ENCODE data around the gene GOLGA6L6.
"Not testable (repeated sequence)": the region's sequence is repeated elsewhere in the genome, so short reads cannot be mapped to it uniquely, and the experiment has no call there.

Gene GOLGA6L6, protein sequence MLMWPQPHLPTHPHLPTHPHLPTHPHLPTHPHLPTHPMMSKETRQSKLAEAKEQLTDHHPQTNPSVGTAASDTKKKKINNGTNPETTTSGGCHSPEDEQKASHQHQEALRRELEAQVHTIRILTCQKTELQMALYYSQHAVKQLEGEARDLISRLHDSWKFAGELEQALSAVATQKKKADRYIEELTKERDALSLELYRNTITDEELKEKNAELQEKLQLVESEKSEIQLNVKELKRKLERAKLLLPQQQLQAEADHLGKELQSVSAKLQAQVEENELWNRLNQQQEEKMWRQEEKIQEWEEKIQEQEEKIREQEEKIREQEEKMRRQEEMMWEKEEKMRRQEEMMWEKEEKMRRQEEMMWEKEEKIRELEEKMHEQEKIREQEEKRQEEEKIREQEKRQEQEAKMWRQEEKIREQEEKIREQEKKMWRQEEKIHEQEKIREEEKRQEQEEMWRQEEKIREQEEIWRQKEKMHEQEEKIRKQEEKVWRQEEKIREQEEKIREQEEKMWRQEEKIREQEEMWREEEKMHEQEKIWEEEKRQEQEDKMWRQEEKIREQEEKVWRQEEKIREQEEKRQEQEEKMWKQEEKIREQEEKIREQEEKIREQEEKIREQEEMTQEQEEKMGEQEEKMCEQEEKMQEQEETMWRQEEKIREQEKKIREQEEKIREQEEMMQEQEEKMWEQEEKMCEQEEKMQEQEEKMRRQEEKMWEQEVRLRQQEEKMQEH

DNA sequence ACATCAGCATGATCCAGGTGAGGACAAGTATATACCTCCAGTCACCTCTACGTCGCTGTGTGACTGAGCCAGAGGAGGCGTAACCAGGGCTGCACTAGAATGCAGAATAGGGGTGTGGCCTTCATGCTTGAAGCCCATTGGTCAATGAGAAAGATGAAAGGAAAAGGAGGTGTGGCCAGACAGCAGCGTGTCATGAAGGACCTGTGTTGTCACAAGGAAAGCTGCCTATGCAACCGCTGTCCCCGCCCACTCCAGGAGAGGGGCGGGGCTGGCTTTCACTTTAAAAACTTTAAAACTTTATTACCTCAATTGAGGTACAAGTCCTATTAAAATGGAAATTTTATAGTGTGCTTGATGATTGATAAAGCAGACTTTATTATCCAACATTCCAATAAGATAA lies at the start of gene GOLGA6L6:
Gene GOLGA6L6 (minus strand): TSS at position 101 of the 400 bp plus-strand sequence. CDS start 91 bp downstream, at position 10.
- not testable (repeated sequence) for H3K4me3 ChIP-seq (ENCODE audit: low read depth, low read length)

DNA sequence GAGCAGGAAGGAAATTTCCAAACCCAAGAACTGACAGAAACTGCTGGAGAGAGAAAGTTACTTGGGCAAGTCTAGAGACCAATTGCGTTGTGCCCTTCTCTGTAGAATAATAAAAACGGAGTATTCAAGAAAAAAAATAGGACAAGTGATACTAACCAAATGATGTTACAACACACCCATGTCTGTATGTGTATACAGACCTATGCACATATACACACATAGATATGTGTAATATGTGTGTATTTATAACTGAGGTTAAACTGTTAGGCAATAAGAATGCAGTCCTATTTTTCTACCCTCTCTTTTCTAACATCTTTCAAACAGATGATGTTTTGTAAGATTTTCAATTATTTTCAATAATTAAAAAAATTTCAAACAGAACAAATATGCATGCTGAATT lies 48.5 kb upstream of the GOLGA6L6 start:
- not testable (repeated sequence) for H3K4me3 ChIP-seq (ENCODE audit: low read depth, low read length)

DNA sequence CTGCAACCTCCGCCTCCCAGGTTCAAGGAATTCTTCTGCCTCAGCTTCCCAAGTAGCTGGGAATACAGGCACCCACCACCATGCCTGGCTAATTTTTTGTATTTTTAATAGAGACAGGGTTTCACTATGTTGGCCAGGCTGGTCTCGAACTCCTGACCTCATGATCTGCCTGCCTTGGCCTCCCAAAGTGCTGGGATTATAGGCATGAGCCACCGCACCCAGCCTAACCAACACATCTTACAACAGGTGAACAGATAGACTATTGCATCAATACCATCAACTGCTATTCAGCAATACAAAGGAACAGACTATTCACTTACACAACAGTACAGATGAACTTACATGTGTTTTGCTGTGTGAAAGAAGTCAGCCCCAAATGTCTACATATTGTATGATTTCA lies 45.2 kb upstream of the GOLGA6L6 start:
- H3K4me3 ChIP-seq (ENCODE audit: low read depth, low read length): not testable (repeated sequence)

DNA sequence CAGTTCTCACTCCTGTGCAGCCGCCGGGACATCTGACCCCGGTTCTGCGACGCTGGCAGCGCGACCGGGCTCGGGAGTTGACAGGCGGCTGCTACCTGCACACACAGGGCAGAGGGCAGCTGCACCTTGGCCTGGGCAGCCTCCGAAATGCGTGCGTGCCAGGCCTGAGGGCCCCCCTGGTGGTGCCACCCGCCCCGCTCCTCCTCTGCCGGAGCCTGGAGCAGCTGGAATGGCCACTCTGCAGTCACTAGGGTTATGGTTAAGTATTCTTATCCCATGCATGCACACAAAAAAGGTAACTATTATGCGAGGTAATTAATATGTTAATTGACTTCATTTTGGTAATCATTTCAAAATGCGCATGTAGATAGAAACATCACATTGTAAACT lies 41.1 kb upstream of the GOLGA6L6 start:
- not testable (repeated sequence) for H3K4me3 ChIP-seq (ENCODE audit: low read depth, low read length)

DNA sequence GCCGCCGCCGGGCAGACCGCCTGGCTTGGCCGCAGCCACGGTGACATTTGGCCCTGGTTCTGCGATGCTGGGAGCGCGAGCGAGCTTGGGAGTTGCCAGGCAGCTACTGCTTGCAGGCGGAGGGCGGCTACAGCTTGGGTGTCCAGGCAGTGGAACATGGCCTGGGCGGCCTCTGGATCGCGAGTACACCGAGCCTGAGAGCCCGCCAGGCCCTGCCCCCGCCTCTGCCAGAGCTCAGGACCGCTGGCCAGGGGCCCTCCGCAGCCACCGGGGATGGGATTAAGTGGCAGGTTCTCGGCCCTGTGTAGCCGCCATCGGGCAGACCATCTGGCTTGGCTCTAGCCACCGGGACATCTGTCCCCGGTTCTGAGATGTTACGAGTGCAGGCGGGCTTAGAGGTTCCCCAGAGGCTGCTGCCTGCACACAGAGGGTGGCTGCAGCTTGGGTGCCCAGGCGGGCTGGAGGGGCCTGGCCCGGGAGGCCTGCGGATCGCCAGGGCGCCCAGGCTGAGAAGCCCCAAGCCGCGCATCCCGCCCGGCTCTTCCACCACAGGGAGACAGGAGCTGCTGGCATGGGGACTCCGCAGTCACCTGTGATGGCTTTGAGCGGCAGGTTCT lies 40.6 kb upstream of the GOLGA6L6 start:
- not testable (repeated sequence) for H3K4me3 ChIP-seq (ENCODE audit: low read depth, low read length)

DNA sequence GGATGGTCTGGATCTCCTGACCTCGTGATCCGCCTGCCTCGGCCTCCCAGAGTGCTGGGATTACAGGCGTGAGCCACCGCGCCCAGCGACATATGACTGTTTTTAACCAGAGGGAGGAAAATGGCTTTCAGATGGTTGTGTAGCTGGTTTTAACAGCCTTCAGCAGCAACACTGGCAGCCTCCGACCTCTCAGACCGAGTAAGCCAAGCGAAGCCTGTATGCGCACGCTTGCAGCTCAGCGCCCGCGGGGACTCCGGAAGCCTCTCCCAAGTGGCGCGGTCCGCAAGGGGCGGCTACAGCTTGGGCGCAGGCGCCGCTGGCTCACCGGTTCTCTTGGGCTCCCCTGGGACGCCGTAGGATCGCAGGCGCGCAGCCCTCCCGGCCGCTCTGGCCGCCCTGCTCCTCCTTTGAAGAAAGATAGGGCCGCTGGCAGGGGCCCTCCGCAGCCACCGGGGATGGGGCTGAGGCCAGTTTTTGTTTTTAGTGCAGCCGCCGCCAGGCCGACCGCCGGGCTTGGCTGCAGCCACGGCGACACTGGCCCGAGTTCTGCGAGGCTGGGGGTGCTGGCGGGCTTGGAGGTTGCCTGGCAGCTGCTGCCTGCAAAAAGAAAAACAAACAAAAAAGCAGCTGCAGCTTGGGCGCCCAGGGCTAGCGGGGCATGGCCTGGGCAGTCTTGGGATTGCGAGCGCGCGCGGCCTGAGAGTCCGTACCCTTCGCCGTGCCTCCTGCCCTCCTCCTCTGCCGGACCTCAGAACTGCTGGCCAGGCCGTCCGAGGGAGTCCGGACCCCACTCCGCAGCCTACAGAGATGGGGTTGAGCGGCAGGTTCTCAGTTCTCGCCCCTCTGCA lies 39.9 kb upstream of the GOLGA6L6 start:
- H3K4me3 ChIP-seq (ENCODE audit: low read depth, low read length): not testable (repeated sequence)

DNA sequence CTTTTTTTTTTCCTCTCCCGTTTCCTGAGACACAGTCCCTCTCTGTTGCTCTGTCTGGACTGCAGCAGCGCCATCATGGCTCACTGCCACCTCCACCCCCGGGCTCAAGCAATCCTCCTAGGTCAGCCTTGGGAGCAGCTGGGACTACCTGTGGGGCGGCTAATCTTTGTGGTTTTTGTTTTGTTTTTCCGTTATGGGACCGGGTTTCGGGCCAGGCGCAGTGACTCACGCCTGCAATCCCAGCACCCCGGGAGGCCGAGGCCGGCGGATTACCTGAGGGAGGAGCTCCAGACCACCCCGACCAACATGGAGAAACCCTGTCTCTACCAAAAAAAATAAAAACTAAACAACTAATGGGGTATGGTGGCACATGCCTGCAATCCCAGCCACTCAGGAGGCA lies 38.1 kb upstream of the GOLGA6L6 start:
- H3K4me3 ChIP-seq (ENCODE audit: low read depth, low read length): not testable (repeated sequence)

DNA sequence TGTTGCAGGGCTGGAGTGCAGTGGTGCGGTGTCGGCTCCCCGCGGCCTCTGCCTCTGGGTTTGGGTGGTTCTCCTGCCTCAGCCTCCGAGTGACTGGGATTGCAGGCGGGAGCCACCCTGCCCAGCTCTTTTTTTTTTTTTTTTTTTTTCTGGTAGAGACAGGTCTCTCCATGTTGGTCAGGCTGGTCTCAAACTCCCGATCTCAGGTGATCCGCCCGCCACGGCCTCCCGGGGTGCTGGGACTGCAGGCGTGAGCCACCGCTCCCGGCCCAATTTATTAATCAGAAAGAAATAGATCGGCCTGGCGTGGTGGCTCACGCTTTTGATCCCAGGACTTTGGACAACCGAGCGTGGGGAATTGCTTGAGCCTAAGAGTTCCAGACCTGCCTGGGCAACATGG lies 9.7 kb upstream of the GOLGA6L6 start:
- not testable (repeated sequence) for H3K4me3 ChIP-seq (ENCODE audit: low read depth, low read length)

DNA sequence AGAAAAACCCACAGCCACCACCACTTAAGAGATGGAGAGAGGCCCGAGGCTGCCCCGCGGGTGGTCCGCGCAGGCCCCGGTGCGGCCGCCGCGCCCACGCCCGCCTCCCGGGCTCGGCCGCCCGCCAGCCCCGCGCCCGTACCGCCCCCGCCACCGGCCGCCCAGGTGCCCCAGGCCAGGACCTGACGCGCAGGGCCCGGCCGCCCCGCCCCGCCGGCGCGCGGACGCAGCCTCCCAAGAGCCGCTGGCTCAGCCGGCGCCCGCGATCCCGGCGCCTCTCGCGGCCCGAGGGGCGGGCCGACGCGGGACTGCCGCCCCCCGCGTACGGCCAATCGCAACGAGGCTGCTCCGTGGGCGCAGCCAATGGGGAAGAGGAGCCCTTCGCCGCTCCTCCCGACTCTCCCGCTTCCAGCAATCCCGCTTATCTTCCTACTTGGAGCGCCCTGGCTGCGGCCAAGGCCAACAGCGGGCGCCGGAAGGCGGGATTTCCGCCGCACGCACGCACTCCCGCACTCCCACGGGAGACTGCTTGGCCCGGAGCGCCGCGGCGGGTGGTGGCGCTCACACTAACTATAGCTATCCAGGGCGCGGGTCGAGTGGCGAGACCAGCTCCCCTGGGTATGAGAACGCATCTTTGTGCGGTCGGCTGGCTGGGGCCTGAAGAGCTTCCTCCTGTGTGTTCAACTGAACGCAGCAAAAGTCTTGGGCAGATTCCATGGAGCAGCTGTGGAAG lies 35.5 kb downstream of the GOLGA6L6 start:
- not testable (repeated sequence) for H3K4me3 ChIP-seq (ENCODE audit: low read depth, low read length)

DNA sequence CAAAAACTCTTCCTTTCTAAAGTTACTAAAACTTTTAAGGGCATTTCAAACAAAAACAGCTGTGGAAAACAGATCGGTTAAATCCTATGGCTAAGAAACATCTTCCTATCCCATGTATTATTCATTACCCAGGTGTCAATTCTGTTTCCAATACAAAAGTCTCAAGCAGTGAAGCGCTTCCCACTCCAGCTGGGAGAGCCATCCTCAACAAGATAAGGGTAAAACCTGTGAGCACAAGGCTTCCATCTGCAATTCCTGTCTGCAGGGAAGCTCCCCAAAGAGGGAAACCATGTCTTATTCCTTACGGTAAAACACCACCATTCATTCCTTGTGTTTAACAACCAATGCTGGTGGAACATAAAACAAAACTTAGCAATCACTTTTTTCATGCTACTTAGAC lies 38.8 kb downstream of the GOLGA6L6 start:
- not testable (repeated sequence) for H3K4me3 ChIP-seq (ENCODE audit: low read depth, low read length)

DNA sequence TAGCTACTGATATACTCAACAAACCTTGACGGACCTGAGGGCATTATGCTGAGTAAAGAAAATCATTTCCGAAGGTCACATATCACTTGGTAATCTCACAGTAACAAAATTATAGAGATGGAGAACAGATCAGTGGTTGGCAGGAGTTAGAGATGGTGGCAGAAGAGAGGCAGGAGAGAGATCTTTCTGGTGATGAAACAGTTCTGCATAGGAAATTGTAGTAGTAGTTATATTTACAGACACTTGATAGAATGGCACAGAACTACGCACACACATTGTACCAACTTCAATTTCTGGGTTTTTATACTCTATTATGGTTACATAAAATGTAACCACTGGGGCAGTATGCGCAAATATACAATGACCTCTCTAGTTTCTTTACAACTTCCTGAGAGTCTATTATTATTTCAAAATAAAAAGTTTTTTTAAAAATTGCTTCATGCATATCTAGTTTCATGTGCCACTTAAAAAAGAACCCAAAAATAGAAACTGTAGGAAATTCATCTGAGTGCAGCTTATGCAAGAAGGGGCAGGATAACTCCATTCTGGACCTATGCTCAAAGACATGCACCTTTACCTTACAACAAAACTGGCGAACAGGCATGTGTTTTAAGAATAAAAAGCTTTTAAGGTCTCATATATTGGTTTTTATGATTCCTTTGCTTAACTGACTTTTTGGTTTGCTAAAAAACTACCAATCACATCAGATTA lies 39.9 kb downstream of the GOLGA6L6 start:
- H3K4me3 ChIP-seq (ENCODE audit: low read depth, low read length): not testable (repeated sequence)

DNA sequence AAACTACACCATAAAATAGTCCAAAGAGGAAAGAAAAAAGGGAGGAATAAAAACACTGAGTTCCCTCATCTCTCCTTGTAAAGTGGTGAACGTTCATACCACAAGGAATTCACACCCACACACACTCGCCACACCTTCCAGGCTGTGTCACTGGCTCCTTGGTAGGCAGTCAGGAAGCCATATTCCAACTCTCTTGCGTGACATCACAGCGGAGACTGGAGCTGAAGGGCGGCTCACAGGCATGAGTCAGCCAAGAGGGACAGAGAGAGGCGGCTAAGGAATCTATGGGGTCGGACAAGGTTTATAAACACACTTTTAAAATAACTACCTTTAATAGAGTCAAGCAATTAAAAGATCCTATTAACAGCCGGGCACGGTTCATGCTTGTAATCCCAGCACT lies 43.8 kb downstream of the GOLGA6L6 start:
- H3K4me3 ChIP-seq (ENCODE audit: low read depth, low read length): not testable (repeated sequence)

DNA sequence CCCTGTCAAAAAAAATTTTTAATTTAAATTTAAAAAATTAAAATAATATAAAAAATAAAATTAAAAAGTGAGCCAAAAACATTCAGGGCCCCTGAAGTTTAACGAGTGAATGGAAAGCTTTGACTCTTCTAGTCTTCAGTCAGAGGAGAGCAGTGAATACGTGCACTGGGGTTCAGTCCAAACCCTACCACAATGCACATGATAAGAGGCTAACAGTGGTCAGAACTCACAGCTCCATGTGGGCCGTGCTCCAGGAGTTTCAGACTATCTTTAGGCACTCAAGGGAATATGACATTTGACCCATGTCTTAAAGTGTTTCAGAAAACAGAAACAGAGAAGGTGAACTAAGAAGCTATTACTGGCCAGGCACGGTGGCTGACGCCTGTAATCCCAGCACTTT lies 48.6 kb downstream of the GOLGA6L6 start:
- not testable (repeated sequence) for H3K4me3 ChIP-seq (ENCODE audit: low read depth, low read length)

DNA sequence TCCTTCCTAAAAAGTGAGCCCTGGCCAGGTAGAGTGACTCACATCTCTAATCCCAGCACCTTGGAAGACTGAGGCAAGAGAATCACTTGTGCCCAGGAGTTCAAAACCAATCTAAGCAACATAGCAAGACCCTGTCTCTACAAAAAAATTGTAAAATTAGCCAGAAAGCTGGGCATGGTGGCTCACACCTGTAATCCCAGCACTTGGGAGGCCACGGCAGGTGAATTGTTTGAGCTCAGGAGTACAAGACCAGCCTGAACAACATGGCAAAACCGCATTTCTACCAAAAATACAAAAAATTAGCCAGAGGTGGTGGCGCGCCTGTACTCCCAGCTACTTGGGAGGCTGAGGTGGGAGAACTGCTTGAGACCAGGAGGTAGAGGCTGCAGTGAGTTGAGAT lies 49.0 kb downstream of the GOLGA6L6 start:
- H3K4me3 ChIP-seq (ENCODE audit: low read depth, low read length): not testable (repeated sequence)

DNA sequence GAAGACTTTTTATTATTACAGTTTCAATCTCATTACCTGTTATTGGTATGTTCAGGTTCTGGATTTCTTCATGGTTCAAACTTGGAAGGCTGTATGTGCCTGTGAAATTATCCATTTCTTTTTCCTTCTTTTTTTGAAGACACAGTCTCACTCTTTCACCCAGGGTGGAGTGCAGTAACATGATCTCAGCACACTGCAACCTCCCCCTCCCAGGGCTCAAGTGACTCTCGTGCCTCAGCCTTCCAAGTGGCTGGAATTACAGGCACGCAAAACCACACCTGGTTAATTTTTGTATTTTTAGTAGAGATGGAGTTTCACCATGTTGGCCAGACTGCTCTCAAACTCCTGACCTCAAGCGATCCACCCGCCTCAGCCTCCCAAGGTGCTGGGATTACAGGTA lies 52.3 kb downstream of the GOLGA6L6 start:
- not testable (repeated sequence) for H3K4me3 ChIP-seq (ENCODE audit: low read depth, low read length)

Data from iPS-11a (cell line).